Loucy (cell line): Measurements from ENCODE around the gene APEX2.

ENCODE experiments used
- CTCF ChIP-seq: fragments of 200-600 bp; sonication (generic); conservative IDR thresholded peaks from 2 replicates; pipeline ENCODE4 v1.5.1; 2014; ENCODE audit warnings: mild to moderate bottlenecking, antibody characterized with exemption, low read length
- EZH2phosphoT487 ChIP-seq: fragments of 200-600 bp; IDR thresholded peaks from 2 replicates; pipeline ENCODE4 v1.6.1; 2018; ENCODE audit warnings: antibody characterized with exemption, mild to moderate bottlenecking, moderate library complexity, borderline replicate concordance

GRCh38 chrX:55007656-55008055 lies 7.5 kb downstream of the APEX2 start:
- TF ChIP-seq CTCF (no peak), EZH2phosphoT487 (no peak)
